ENCODE data around the gene PFKFB3.
"Not testable (repeated sequence)": the region's sequence is repeated elsewhere in the genome, so short reads cannot be mapped to it uniquely, and the experiment has no call there.

Gene PFKFB3

GRCh38 chr10:6202098-6202683 lies 541 bp upstream of the PFKFB3 start:
- no peak for DNase-seq (ENCODE audit: low read depth, low spot score)

- no peak for DNase-seq (ENCODE audit: low read depth, low spot score)
Observed at GRCh38 chr10:6203331-6204062, 765 bp downstream of the PFKFB3 start.

GRCh38 chr10:6204063-6204340 lies 1.3 kb downstream of the PFKFB3 start:
- no peak for DNase-seq (ENCODE audit: low read depth, low spot score)

GRCh38 chr10:6204341-6205191 lies 1.8 kb downstream of the PFKFB3 start:
- DNase-seq (ENCODE audit: low read depth, low spot score): no peak

- DNase-seq (ENCODE audit: low read depth, low spot score): not testable (repeated sequence)
Observed at GRCh38 chr10:6206486-6206885, 3.8 kb downstream of the PFKFB3 start.

- no peak for DNase-seq (ENCODE audit: low read depth, low spot score)
Observed at GRCh38 chr10:6207658-6208057, 4.9 kb downstream of the PFKFB3 start.

DNA sequence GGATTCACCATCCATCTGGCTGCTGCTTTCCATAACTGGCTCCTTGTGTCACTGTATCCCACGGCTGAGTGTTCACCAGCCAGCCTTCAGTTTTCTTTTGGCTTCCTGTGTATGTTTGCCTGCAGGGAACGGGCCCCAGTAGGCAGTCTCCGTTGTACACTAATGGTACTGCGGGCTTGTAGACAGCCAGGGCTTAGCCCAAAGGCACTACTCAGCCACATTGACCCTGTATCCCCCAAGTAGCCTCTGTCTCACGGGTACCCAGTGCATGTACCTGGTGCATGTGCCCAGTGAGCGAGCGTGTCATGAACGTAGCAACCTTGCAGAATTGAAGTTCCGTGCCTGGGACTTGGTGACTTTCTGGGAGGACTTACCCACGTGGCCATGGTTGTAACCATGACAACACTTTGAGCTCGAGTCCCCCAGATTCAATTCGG lies 6.1 kb downstream of the PFKFB3 start:
- DNase-seq (ENCODE audit: low read depth, low spot score): no peak

- no peak for DNase-seq (ENCODE audit: low read depth, low spot score)
Observed at GRCh38 chr10:6211341-6211670, 8.6 kb downstream of the PFKFB3 start.

GRCh38 chr10:6211671-6212635 lies 9.2 kb downstream of the PFKFB3 start:
- no peak for DNase-seq (ENCODE audit: low read depth, low spot score)

- no peak for DNase-seq (ENCODE audit: low read depth, low spot score)
Observed at GRCh38 chr10:6212806-6213205, 10.1 kb downstream of the PFKFB3 start.

- DNase-seq (ENCODE audit: low read depth, low spot score): no peak
Observed at GRCh38 chr10:6213257-6213905, 10.6 kb downstream of the PFKFB3 start.

DNA sequence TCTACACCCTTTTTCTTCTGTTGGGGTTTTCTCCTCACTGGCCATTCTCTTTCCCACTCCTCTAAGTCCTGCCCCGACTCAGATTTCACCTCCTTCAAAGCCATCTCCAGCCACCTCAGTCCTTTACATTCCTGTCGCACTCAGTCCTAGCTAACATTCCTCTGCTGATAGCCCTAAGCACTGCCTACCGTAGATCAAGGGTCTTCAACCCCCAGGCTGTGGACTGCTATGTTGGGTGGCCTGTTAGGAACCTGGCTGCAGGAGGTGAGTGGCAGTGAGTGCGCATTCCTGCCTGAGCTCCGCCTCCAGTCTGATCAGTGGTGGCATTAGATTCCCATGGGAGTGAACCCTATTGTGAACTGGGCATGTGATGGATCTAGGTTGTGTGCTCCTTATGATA lies 11.2 kb downstream of the PFKFB3 start:
- DNase-seq (ENCODE audit: low read depth, low spot score): no peak

DNA sequence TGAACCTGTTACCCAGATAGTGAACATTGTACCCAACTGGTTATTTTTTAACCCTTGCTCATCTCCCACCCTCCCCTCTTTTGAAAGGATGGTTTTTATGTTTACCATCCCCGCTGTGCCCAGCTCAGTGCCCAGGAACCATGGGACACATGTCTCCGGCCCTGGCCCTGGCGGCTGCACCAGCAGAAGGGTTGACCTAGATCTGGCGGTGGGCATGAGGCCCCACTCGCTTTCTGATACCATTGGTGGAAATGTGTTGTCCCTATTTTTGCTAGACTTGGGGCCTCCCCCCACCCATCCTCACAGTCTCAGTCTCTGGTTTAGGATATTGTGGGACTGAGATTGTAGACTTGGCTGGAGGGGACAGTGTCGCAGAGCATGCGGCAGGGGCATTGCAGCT lies 11.9 kb downstream of the PFKFB3 start:
- DNase-seq (ENCODE audit: low read depth, low spot score): no peak

DNA sequence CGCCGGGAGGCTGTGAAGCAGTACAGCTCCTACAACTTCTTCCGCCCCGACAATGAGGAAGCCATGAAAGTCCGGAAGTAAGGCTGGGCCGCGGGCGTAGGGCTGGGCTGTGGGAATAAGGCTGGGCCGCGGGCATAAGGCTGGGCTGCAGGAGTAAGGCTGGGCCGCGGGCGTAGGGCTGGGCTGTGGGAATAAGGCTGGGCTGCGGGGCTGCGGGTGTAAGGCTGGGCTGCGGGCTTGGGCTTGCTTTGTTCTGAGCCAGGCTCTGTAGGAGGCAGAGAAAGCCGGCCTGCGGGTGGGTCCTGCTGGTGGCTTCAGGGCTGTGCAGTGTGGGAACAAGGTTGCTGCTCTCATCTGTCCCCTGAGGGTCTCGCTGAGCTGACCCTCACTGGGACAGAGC lies 12.5 kb downstream of the PFKFB3 start:
- DNase-seq (ENCODE audit: low read depth, low spot score): no peak

GRCh38 chr10:6215683-6216484 lies 13.2 kb downstream of the PFKFB3 start:
- DNase-seq (ENCODE audit: low read depth, low spot score): no peak

DNA sequence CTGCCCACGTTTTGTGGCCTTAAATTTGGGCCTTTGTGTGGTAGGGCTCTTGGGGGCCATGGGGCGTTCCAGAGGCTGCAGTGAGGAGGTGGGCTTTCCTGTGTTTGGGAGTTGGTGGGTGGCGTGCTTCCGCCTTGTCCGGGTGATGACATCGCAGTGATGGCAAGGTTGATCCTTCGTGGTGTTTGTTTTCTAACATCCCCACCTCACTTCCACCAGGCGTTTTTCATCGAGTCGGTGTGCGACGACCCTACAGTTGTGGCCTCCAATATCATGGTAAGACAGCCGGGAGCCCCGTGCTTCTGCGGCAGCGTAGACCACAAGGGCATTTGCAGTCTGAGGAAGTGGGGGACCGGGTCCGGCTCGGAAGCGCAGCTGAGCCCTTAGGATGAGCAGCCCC lies 14.2 kb downstream of the PFKFB3 start:
- DNase-seq (ENCODE audit: low read depth, low spot score): no peak

GRCh38 chr10:6217611-6218010 lies 14.9 kb downstream of the PFKFB3 start:
- DNase-seq (ENCODE audit: low read depth, low spot score): no peak

DNA sequence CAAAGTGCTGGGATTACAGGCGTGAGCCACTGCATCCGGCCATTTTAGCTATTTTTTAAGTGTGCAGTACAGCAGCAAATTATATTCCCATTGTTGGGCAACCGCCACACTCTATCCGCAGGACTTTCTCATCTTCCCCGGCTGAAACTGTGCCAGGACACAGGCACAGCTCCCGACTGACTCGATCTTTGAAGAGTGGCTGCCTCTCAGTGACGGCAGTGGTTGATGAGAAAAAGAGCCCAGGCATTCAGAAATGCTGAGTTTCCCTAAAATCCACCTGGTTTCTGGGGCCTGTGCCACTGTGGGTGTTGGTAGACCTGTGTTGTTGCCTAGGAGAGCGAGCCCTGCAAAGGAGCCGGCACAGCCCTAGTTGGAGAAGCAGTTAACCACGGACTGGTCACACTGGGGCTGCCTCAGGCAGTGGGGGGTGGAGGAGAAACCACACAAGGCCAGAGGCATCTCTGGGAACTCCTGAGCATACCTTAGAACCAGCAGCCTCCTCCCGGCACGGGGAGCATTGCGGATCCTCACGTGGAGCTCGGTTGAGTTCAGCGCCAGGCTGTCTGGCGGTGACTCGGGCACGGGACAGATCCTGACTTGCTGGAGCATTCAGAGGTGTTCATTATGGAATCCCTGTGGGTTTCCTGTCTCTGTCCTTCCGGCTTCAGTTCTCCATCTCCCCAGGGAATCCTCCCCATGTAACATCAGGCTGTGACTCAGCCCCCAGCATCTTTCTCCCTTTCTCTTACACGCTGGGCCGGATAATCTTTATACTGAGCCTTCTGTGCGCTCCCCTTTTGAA lies 16.2 kb downstream of the PFKFB3 start:
- no peak for DNase-seq (ENCODE audit: low read depth, low spot score)

GRCh38 chr10:6219494-6219836 lies 16.7 kb downstream of the PFKFB3 start:
- DNase-seq (ENCODE audit: low read depth, low spot score): no peak

All from iPS DF 19.7 (cell line).